Measurements from ENCODE around the gene DFFB. TPM values are rescaled to one million over a fixed set of nuclear protein-coding genes. Genes with fewer than 3 reads are reported as not detected.

Gene DFFB
- total RNA-seq, 2 donors from 2014 or later: 4.5 to 10.7 TPM

DNA sequence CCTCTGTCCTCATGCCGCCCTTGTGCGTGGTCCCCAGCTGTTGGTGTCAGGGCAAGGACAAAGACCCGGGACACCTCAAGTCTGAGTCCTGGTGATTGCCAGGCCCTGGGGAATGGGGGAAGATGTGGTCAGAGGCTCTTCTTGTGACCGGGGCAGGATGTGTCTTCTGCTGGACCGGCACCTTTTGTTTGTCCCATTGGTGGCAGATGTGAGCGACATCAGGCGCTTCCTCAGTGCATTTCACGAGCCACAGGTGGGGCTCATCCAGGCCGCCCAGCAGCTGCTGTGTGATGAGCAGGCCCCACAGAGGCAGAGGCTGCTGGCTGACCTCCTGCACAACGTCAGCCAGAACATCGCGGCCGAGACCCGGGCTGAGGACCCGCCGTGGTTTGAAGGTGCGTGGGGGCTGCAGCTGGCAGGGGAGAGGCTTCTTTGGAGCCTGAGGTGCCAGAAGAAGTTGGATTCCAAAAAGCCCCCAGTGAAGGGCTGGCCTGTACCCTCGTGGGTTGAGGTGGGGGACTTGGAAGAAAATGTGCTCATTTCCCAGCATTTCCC is 8.4 kb downstream of the DFFB start:
- Histone ChIP-seq H3K27me3 (no peaks in the 10 kb centered on the region), H3K9ac (ENCODE audit: low read depth in 2 of 2, low read length in 2 of 2) (no peak overlapping the region), H3K36me3 (no peaks in the 10 kb centered on the region), H3K4me1 (no peaks in the 10 kb centered on the region), H3K9me3 (no peaks in the 10 kb centered on the region), H3K27ac (no peak overlapping the region), H3K4me3 (no peak overlapping the region)
- no peak for DNase-seq
- intact Hi-C loops (cut with DNase I): no loop called here
- no peak for TF ChIP-seq CTCF (IDR thresholded peaks at IDR 0.05)

GRCh38 chr1:3868464-3869006 is 11.3 kb downstream of the DFFB start:
- no peak for DNase-seq
- TF ChIP-seq CTCF (IDR thresholded peaks at IDR 0.05): no peak
- no peaks in the 10 kb centered on the region for H3K4me1 ChIP-seq
- intact Hi-C loops (cut with DNase I): no loop called here
- H3K27ac ChIP-seq: no peak overlapping the region
- H3K27me3 ChIP-seq: no peaks in the 10 kb centered on the region
- no peak overlapping the region for H3K4me3 ChIP-seq
- no peak overlapping the region for H3K9ac ChIP-seq (ENCODE audit: low read depth in 2 of 2, low read length in 2 of 2)
- no peaks in the 10 kb centered on the region for H3K36me3 ChIP-seq
- H3K9me3 ChIP-seq: no peaks in the 10 kb centered on the region

DNA sequence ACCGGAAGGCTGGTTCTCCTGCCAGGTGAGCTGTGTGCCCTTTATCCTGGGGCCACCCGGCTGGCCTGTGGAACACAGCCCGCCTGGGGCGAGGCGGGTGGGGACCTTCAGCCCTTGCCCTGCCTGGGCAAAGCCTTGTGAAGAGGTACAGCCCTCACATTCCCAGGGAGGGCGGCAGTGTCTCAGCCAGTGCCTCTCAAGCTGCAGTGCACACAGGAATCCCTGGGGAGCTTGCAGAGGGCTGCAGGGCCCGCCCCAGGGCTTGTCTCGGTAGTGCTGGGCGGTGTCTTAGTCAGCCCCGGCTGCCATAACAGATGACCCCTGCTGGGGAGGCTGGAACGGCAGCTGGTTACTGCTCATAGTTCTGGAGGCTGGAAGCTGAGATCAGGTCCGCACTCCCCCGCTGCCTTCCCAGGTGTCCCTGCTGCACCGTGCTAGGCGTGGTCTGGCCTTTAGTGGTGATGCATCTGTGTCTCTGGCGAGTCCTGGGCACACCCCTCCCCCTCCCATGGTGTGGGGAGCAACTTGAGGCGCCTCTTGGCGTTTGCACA is 12.6 kb downstream of the DFFB start:
- peak; percentile 25 for DNase-seq
- Histone ChIP-seq H3K27ac (no peak overlapping the region), H3K27me3 (no peaks in the 10 kb centered on the region), H3K4me1 (no peaks in the 10 kb centered on the region), H3K9ac (ENCODE audit: low read depth in 2 of 2, low read length in 2 of 2) (no peak overlapping the region), H3K4me3 (no peak overlapping the region), H3K36me3 (no peaks in the 10 kb centered on the region), H3K9me3 (no peaks in the 10 kb centered on the region)
- TF ChIP-seq CTCF (IDR thresholded peaks at IDR 0.05): no peak
- intact Hi-C loops (cut with DNase I): no loop called here

DNA sequence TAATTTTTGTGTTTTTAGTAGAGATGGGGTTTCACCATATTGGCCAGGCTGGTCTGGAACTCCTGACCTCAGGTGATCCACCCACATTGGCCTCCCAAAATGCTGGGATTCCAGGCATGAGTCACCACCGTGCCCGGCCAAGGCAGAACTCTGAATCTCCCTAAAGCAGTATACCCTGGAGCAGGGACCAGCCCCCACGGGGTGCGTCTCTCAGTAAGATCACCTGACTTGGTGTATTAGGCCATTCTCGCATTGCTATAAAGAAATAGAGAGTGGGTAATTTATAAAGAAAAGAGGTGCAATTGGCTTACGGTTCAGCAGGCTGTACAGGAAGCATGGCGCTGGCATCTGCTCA is 14.2 kb downstream of the DFFB start:
- no peak for DNase-seq
- no peaks in the 10 kb centered on the region for H3K36me3 ChIP-seq
- no peak overlapping the region for H3K4me3 ChIP-seq
- intact Hi-C loops (cut with DNase I): no loop called here
- no peak overlapping the region for H3K27ac ChIP-seq
- no peak overlapping the region for H3K9ac ChIP-seq (ENCODE audit: low read depth in 2 of 2, low read length in 2 of 2)
- H3K27me3 ChIP-seq: no peaks in the 10 kb centered on the region
- H3K9me3 ChIP-seq: no peaks in the 10 kb centered on the region
- no peaks in the 10 kb centered on the region for H3K4me1 ChIP-seq
- no peak for TF ChIP-seq CTCF (IDR thresholded peaks at IDR 0.05)

DNA sequence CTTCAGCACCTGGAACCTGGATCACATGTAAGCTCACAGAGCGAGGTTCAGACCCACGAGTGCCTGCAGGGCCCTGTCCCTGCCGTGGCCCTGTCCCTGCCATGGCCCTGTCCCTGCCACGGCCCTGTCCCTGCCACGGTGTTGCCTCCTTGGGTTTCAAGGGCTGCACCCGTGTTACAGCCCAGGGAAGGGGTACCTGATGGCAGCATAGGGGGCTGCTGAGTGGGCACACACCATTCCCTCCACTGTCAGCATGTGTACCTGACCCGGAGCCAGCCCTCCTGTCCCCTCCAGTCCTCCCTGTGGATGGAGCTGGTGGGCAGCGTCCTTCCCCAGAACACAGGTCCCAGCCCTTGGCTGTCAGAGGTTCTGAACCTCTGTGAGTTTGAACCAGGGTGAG is 15.3 kb downstream of the DFFB start:
- no peaks in the 10 kb centered on the region for H3K27me3 ChIP-seq
- no peaks in the 10 kb centered on the region for H3K36me3 ChIP-seq
- H3K9me3 ChIP-seq: no peaks in the 10 kb centered on the region
- intact Hi-C loops (cut with DNase I): no loop called here
- H3K4me3 ChIP-seq: no peak overlapping the region
- H3K27ac ChIP-seq: no peak overlapping the region
- TF ChIP-seq CTCF (IDR thresholded peaks at IDR 0.05): no peak
- H3K4me1 ChIP-seq: no peaks in the 10 kb centered on the region
- H3K9ac ChIP-seq (ENCODE audit: low read depth in 2 of 2, low read length in 2 of 2): no peak overlapping the region
- DNase-seq: no peak
